ENCODE data around the gene DHX58. TPM values are rescaled to one million over a fixed set of nuclear protein-coding genes. Genes with fewer than 3 reads are reported as not detected.

The DHX58 gene
- total and polyA plus RNA-seq, 2 donors (not counting 3 experiments of a cell fraction or from before 2014, with no cell fraction given): 3.1 to 9.0 TPM

GRCh38 chr17:42090964-42091790 lies 21.3 kb downstream of the DHX58 start:
- POLR2A ChIA-PET: interaction anchor here (0.5 to 0.6 kb wide), 2 partner anchors 191 to 1778 kb away, joined by 3 to 5 read pairs; no protein-coding TSS in a partner anchor
- Histone ChIP-seq H3K36me3 (ENCODE audit: control insufficient read depth in 2 of 2, extremely low read depth in 1 of 2, insufficient read depth in 2 of 2, low read length in 2 of 2) (no peaks in the 10 kb centered on the region), H2AFZ (ENCODE audit: low read depth, low read length) (no peak overlapping the region), H3K4me1 (ENCODE audit: control insufficient read depth, extremely low read depth, insufficient read depth, low read length) (no peaks in the 10 kb centered on the region), H3K9ac (replicated peaks; ENCODE audit: extremely low read depth, insufficient read depth, low read length) (no peak overlapping the region), H3K27me3 (ENCODE audit: control insufficient read depth in 2 of 2, insufficient read depth in 2 of 2, low read length in 2 of 2) (peaks cover 13% of the 10 kb centered on the region in 2 experiments), H3K27ac (ENCODE audit: insufficient read depth, low read depth, low read length) (no peak overlapping the region), H3K9me3 (replicated peaks; ENCODE audit: control insufficient read depth, insufficient read depth, low read length) (no peaks in the 10 kb centered on the region), H3K4me2 (ENCODE audit: insufficient read depth, low read length) (no peak overlapping the region), H4K20me1 (replicated peaks; ENCODE audit: control insufficient read depth, extremely low read depth, insufficient read depth, low read length) (no peaks in the 10 kb centered on the region), H3K9me1 (replicated peaks; ENCODE audit: control insufficient read depth, extremely low read depth, insufficient read depth, low read length) (no peaks in the 10 kb centered on the region), H3K79me2 (ENCODE audit: control insufficient read depth, insufficient read depth, low read length) (no peaks in the 10 kb centered on the region), H3K4me3 (replicated peaks in 1 of 3; ENCODE audit: insufficient read depth in 1 of 3, low read depth in 1 of 3, low read length in 3 of 3) (no peak overlapping the region)
- DNase-seq (ENCODE audit: low read depth, low spot score): no peak
- intact Hi-C loops (cut with micrococcal nuclease): no loop called here
- BruUV-seq (replicated peaks): no TSS peak
- no peak for FAIRE-seq
- CTCF ChIA-PET: interaction anchor here (0.8 to 4.0 kb wide), 5 partner anchors 10 to 25 kb away, joined by 3 to 29 read pairs (median 5); no protein-coding TSS in a partner anchor
- TF ChIP-seq, protein P1, sequence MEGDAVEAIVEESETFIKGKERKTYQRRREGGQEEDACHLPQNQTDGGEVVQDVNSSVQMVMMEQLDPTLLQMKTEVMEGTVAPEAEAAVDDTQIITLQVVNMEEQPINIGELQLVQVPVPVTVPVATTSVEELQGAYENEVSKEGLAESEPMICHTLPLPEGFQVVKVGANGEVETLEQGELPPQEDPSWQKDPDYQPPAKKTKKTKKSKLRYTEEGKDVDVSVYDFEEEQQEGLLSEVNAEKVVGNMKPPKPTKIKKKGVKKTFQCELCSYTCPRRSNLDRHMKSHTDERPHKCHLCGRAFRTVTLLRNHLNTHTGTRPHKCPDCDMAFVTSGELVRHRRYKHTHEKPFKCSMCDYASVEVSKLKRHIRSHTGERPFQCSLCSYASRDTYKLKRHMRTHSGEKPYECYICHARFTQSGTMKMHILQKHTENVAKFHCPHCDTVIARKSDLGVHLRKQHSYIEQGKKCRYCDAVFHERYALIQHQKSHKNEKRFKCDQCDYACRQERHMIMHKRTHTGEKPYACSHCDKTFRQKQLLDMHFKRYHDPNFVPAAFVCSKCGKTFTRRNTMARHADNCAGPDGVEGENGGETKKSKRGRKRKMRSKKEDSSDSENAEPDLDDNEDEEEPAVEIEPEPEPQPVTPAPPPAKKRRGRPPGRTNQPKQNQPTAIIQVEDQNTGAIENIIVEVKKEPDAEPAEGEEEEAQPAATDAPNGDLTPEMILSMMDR (IDR thresholded peaks at IDR 0.05; ENCODE audit: extremely low read depth in 1 of 2, insufficient read depth in 1 of 2, low read depth in 1 of 2, low read length in 2 of 2): no peak
- TF ChIP-seq, protein P2, sequence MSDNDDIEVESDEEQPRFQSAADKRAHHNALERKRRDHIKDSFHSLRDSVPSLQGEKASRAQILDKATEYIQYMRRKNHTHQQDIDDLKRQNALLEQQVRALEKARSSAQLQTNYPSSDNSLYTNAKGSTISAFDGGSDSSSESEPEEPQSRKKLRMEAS (IDR thresholded peaks at IDR 0.05; ENCODE audit: insufficient read depth, insufficient read length): no peak
- TF ChIP-seq MYC (IDR thresholded peaks at IDR 0.05; ENCODE audit: low read depth, low read length): no peak
- dilution Hi-C loops (cut with MboI; ENCODE audit: extremely low pct_ligation_motif_present, low sequenced_read_pairs): no loop called here

DNA sequence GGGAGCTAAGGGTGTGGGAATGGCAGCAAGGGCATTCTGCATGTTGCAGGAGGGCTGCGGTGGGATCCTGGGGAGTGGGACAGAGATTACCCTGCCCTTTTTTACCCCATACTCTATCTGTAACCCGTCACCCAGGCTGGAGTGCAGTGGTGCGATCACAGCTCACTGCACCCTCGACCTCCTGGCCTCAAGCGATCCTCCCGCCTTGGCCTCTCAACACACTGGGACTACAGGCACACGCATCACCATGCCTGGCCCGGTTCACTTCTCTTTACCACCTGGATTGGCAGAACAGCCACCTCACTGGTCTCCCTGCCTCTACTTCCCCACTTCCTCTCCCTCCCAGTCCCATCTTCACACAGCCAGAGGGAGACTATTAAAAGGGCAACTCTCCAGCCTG lies 23.8 kb downstream of the DHX58 start:
- dilution Hi-C loops (cut with MboI; ENCODE audit: extremely low pct_ligation_motif_present, low sequenced_read_pairs) (no loop called here), intact Hi-C loops (cut with micrococcal nuclease) (no loop called here)
- Histone ChIP-seq H3K36me3 (ENCODE audit: control insufficient read depth in 2 of 2, extremely low read depth in 1 of 2, insufficient read depth in 2 of 2, low read length in 2 of 2) (no peaks in the 10 kb centered on the region), H3K9ac (replicated peaks; ENCODE audit: extremely low read depth, insufficient read depth, low read length) (no peak overlapping the region), H3K9me1 (replicated peaks; ENCODE audit: control insufficient read depth, extremely low read depth, insufficient read depth, low read length) (no peaks in the 10 kb centered on the region), H3K27me3 (ENCODE audit: control insufficient read depth in 2 of 2, insufficient read depth in 2 of 2, low read length in 2 of 2) (peaks cover 11 to 13% of the 10 kb centered on the region in 2 experiments), H3K9me3 (replicated peaks; ENCODE audit: control insufficient read depth, insufficient read depth, low read length) (no peaks in the 10 kb centered on the region), H3K4me1 (ENCODE audit: control insufficient read depth, extremely low read depth, insufficient read depth, low read length) (no peaks in the 10 kb centered on the region), H3K4me2 (ENCODE audit: insufficient read depth, low read length) (no peak overlapping the region), H3K79me2 (ENCODE audit: control insufficient read depth, insufficient read depth, low read length) (no peaks in the 10 kb centered on the region), H2AFZ (ENCODE audit: low read depth, low read length) (no peak overlapping the region), H3K4me3 (replicated peaks in 1 of 3; ENCODE audit: insufficient read depth in 1 of 3, low read depth in 1 of 3, low read length in 3 of 3) (no peak overlapping the region), H3K27ac (ENCODE audit: insufficient read depth, low read depth, low read length) (no peak overlapping the region), H4K20me1 (replicated peaks; ENCODE audit: control insufficient read depth, extremely low read depth, insufficient read depth, low read length) (no peaks in the 10 kb centered on the region)
- CTCF ChIA-PET: interaction anchor here (1.1 to 3.5 kb wide), 2 partner anchors 12 to 69 kb away, joined by 3 to 13 read pairs; partner anchors contain the start of gene NKIRAS2
- BruUV-seq (replicated peaks): no TSS peak
- FAIRE-seq (no peak), DNase-seq (ENCODE audit: low read depth, low spot score) (no peak)
- POLR2A ChIA-PET: no interaction called here
- TF ChIP-seq JUN (IDR thresholded peaks at IDR 0.05; ENCODE audit: borderline replicate concordance, insufficient read depth, insufficient read length, low read depth): no peak
- TF ChIP-seq FOS (IDR thresholded peaks at IDR 0.05; ENCODE audit: borderline replicate concordance, insufficient read depth, low read length): no peak
- TF ChIP-seq MYC (IDR thresholded peaks at IDR 0.05; ENCODE audit: low read depth, low read length): no peak
- no peak for TF ChIP-seq POLR2A (IDR thresholded peaks at IDR 0.05; ENCODE audit: low read depth, low read length)
- TF ChIP-seq GATA2 (IDR thresholded peaks at IDR 0.05; ENCODE audit: insufficient read depth, insufficient read length, low read depth, low read length): no peak
- TF ChIP-seq, protein P1 (IDR thresholded peaks at IDR 0.05; ENCODE audit: extremely low read depth in 1 of 2, insufficient read depth in 1 of 2, low read depth in 1 of 2, low read length in 2 of 2): no peak
- TF ChIP-seq, protein P2 (IDR thresholded peaks at IDR 0.05; ENCODE audit: insufficient read depth, insufficient read length): no peak
- no peak for TF ChIP-seq POLR2AphosphoS5 (IDR thresholded peaks at IDR 0.05; ENCODE audit: insufficient read depth, low read depth, low read length)
- TF ChIP-seq EZH2 (IDR thresholded peaks at IDR 0.05; ENCODE audit: borderline replicate concordance, low read depth, low read length, severe bottlenecking): no peak

Data from endothelial cell of umbilical vein (primary cell).